GM12892 (cell line): ENCODE measurements around the gene SH3GLB1.

Source experiments
- POLR2A ChIP-seq: IDR thresholded peaks from 2 replicates; pipeline ENCODE4 v1.6.1; 2011; ENCODE audit warnings: low read depth, low read length, control low read depth
- POLR2AphosphoS5 ChIP-seq: IDR thresholded peaks from 2 replicates; pipeline ENCODE4 v1.6.1; 2011; ENCODE audit warnings: low read depth, low read length, control low read depth

GRCh38 chr1:86775395-86775794 is 71.0 kb downstream of the SH3GLB1 start:
- TF ChIP-seq POLR2AphosphoS5 (no peak), POLR2A (no peak)
